HTERT RPE-1 (cell line): ENCODE data around the gene FLVCR1.
"Not testable (repeated sequence)": the region's sequence is repeated elsewhere in the genome, so short reads cannot be mapped to it uniquely, and the experiment has no call there.

ENCODE experiments used
- in situ Hi-C: fragments of 300-500 bp; cut with MboI; formaldehyde crosslinking; loops from 4 replicates; pipeline ENCODE4 v1.14.3; 2020; ENCODE audit warnings: low sequenced_read_pairs

Gene FLVCR1

DNA sequence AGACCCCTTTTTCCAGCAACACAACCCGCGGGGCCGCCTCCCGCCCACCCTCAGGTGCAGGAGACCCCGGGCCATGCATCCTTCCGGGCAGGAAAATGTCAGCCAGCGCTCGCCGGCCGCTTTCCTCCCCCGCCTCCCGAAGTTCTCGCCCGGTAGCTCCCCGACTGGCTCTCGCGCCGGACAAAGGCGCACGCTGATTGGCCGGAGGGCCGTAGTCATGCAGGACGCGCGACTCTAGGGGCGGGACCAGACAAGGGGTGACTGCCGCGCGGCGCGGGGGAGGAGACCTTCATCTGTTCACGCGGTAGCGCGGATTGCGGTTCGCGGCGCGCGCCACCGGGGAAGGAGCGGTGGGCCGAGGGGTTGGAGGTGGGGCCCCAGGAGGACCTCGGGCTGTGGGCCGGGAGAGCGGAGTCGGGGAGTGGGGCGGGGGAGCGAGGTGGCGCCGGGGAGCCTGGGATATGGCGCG lies at the start of gene FLVCR1:
Gene FLVCR1 (plus strand): TSS at position 284 of the 469 bp plus-strand sequence. CDS start 178 bp downstream, at position 462.
- in situ Hi-C loops: no loop called here

DNA sequence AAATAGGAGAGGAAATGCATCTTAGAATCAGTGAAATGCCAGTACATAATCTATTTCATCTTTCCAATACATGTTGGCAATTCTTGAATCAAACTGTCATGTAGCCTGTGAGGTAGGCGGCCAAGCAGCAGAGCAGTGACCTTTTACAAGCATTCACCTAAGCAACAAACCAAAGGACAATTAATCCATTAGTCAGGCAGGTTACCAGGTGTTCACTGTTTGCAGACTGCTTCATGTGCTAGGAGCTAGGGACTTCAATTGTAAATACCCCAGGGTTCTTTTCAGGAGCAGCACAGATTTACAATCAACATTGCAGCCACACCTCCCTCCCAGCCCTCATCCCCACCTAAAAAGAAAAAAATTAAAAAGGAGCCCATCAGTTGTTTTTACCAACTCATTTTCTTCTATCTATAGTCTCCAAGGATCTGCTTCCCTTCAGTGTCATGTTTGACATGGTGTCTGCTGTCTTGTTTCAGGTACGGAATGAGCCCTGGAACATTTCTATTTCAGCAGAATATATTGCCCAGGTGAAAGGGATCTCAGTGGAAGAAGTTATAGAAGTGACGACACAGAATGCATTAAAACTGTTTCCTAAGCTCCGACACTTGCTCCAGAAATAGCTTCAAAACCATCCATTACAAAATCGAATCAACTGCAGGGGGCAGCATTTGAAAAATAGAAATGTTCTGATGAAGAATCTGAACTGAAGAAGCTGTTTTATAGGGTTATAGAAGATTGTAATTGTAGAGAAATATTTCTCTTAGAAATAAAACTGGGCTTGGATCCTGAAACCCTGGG lies 43.3 kb upstream of the FLVCR1 start:
- in situ Hi-C loops: no loop called here

- in situ Hi-C loops: no loop called here
These were observed 41.4 kb upstream of the FLVCR1 start for GRCh38 chr1:212816567-212817278.

DNA sequence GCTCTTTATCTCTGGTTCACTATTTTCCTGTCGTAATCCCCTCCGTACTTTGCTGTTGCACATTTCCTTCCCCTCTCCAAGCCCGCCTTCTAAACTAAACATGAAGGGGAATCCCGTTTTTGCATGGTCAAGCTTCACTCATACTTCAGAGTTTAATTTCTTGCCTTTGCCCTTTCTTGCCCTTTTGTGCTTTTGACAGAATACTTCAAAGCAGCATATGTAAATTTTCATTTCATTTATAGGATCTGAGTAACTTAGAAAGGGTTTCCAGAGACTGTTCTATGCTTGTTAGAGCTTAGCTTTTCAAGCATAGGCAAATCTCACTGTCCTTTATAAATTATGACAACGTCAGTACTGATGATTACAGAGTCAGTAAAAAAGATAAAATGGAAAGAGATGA lies 38.3 kb upstream of the FLVCR1 start:
- in situ Hi-C loops: no loop called here

GRCh38 chr1:212820969-212821368 lies 37.1 kb upstream of the FLVCR1 start:
- in situ Hi-C loops: no loop called here

GRCh38 chr1:212822956-212823355 lies 35.1 kb upstream of the FLVCR1 start:
- in situ Hi-C loops: no loop called here

GRCh38 chr1:212824201-212824600 lies 33.9 kb upstream of the FLVCR1 start:
- in situ Hi-C loops: no loop called here

GRCh38 chr1:212825798-212826452 lies 32.1 kb upstream of the FLVCR1 start:
- in situ Hi-C loops: no loop called here

- in situ Hi-C loops: no loop called here
These were observed 30.8 kb upstream of the FLVCR1 start for GRCh38 chr1:212827171-212827776.

- in situ Hi-C loops: no loop called here
These were observed 30.2 kb upstream of the FLVCR1 start for GRCh38 chr1:212827831-212828278.

DNA sequence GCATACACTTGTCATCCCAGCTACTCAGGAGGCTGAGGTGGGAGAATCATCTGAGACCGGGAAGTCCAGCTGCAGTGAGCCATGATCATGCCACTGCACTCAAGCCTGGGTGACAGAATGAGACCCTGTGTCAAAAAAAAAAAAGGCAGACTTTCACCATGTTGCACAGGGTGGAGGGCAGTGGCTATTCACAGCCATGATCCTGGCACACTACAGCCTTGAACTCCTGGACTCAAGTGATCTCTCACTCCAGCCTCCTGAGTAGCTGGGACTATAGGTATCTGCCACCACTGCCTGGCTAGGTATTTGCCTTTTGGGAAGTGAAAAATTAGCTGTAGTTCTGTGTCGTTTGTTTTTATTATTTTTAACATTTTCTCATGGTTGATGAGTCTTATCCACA lies 29.7 kb upstream of the FLVCR1 start:
- in situ Hi-C loops: no loop called here

GRCh38 chr1:212833211-212834207 lies 24.6 kb upstream of the FLVCR1 start:
- in situ Hi-C loops: not testable (repeated sequence)

DNA sequence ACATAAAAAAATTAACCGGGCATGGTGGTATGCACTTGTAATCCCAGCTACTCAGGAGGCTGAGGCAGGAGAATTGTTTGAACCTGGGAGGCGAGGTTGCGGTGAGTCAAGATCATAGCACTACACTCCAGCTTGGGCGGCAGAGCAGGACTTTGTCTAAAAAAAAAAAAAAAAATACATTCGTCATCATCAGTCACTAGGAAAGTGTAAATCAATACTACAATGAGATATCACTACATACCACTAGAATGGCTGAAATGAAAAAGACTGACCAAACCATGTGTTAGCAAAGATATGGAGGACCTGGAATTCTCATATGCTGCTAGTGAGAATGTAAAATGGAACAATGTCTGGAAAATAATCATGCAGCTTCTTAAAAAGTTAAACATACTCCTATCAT lies 19.9 kb upstream of the FLVCR1 start:
- in situ Hi-C loops: no loop called here

- in situ Hi-C loops: not testable (repeated sequence)
These were observed 13.6 kb upstream of the FLVCR1 start for GRCh38 chr1:212844521-212844920.

- in situ Hi-C loops: no loop called here
These were observed 10.5 kb upstream of the FLVCR1 start, which contains the start of gene SPATA45 for GRCh38 chr1:212847549-212847948. SPATA45 (minus strand) TSS chr1:212847649; CDS start chr1:212836149, 11,500 bp downstream.

- in situ Hi-C loops: no loop called here
These were observed 5.9 kb upstream of the FLVCR1 start for GRCh38 chr1:212852105-212852688.

DNA sequence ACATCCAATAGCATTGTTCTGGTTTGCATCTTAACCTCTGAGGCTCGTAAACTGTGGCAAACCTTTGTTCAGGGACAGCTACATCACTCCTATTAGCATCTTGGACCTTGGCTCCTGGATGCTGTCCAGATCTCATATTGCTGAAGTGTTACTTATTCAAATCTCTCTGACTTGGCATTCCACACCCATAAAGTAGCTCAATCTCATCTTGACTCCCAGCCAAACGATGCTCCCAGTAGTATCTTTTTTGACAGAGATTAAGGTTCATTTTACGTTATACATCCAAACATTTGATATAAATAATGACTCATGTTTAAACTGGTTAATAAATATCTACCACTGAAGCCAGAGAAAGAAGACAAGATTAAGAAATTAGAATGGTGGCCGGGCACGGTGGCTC lies 4.4 kb upstream of the FLVCR1 start:
- in situ Hi-C loops: no loop called here

GRCh38 chr1:212856755-212857154 lies 1.3 kb upstream of the FLVCR1 start:
- in situ Hi-C loops: no loop called here
